Stimulated activated CD4-positive, alpha-beta T cell treated with anti-CD3 and anti-CD28 coated beads, Interleukin-2, amount 100 ng/mL, for 4 hours (primary cell): ENCODE data around the gene RIF1.

Experiments
- DNase-seq: peaks from one replicate; pipeline ENCODE4 v3.0.0-alpha.2; 2020; ENCODE audit warnings: low read depth

RIF1 gene

GRCh38 chr2:151422917-151423439 is 13.3 kb downstream of the RIF1 start:
- DNase-seq, result no peak

GRCh38 chr2:151423760-151424159 is 14.1 kb downstream of the RIF1 start:
- no peak for DNase-seq

- no peak for DNase-seq
Measured at GRCh38 chr2:151437630-151438029, 27.9 kb downstream of the RIF1 start.

- DNase-seq, result no peak
Measured at GRCh38 chr2:151438506-151438905, 28.8 kb downstream of the RIF1 start.

- no peak for DNase-seq
Measured at GRCh38 chr2:151439127-151439526, 29.4 kb downstream of the RIF1 start.

GRCh38 chr2:151459358-151459757 is 49.7 kb downstream of the RIF1 start:
- no peak for DNase-seq

GRCh38 chr2:151465771-151466170 is 56.1 kb downstream of the RIF1 start:
- no peak for DNase-seq

GRCh38 chr2:151470556-151470955 is 60.9 kb downstream of the RIF1 start:
- no peak for DNase-seq

- no peak for DNase-seq
Measured at GRCh38 chr2:151472966-151473365, 63.3 kb downstream of the RIF1 start.

GRCh38 chr2:151475071-151475470 is 65.4 kb downstream of the RIF1 start:
- no peak for DNase-seq

- no peak for DNase-seq
Measured at GRCh38 chr2:151476287-151476686, 66.6 kb downstream of the RIF1 start.

GRCh38 chr2:151478011-151478410 is 68.3 kb downstream of the RIF1 start:
- DNase-seq, result no peak

GRCh38 chr2:151481744-151482143 is 72.0 kb downstream of the RIF1 start:
- DNase-seq, result no peak

- no peak for DNase-seq
Measured at GRCh38 chr2:151482171-151482725, 72.5 kb downstream of the RIF1 start.

- no peak for DNase-seq
Measured at GRCh38 chr2:151483546-151483945, 73.8 kb downstream of the RIF1 start.

- no peak for DNase-seq
Measured at GRCh38 chr2:151484100-151484499, 74.4 kb downstream of the RIF1 start.

- DNase-seq, result no peak
Measured at GRCh38 chr2:151486053-151486452, 76.4 kb downstream of the RIF1 start.

- DNase-seq, result no peak
Measured at GRCh38 chr2:151490276-151490675, 80.6 kb downstream of the RIF1 start.

GRCh38 chr2:151491496-151491895 is 81.8 kb downstream of the RIF1 start:
- no peak for DNase-seq

- DNase-seq, result no peak
Measured at GRCh38 chr2:151498178-151498577, 88.5 kb downstream of the RIF1 start.

GRCh38 chr2:151506170-151506569 is 96.5 kb downstream of the RIF1 start:
- no peak for DNase-seq

- no peak for DNase-seq
Measured at GRCh38 chr2:151508519-151508918, 98.8 kb downstream of the RIF1 start.

GRCh38 chr2:151518802-151519201 is 109.1 kb downstream of the RIF1 start:
- no peak for DNase-seq

GRCh38 chr2:151520976-151521375 is 111.3 kb downstream of the RIF1 start:
- DNase-seq, result no peak

- DNase-seq, result no peak
Measured at GRCh38 chr2:151522556-151522955, 112.9 kb downstream of the RIF1 start.
